Neural crest cell (in vitro differentiated cells): ENCODE measurements around the gene PTPN6. TPM values are rescaled to one million over a fixed set of nuclear protein-coding genes. Genes with fewer than 3 reads are reported as not detected.
A peak's percentile ranks its signal among the peaks of the same experiment; 100 is the strongest.

Experiments used
- DNase-seq: peaks from one replicate; pipeline ENCODE4 v3.0.0; 2021; ENCODE audit warnings: low read depth, mixed read lengths, low spot score
- H3K27ac Mint-ChIP-seq: one replicate; pipeline ENCODE4 v1.8.0; 2021; ENCODE audit warnings: mild to moderate bottlenecking, mixed read lengths; ENCODE audit not compliant: unreplicated experiment
- H3K27me3 Mint-ChIP-seq: 2 replicates; pipeline ENCODE4 v1.8.0; 2021; ENCODE audit warnings: low read depth, mild to moderate bottlenecking, mixed read lengths
- H3K36me3 Mint-ChIP-seq: 2 replicates; pipeline ENCODE4 v1.8.0; 2021; ENCODE audit warnings: low read depth, mild to moderate bottlenecking, mixed read lengths
- H3K4me1 Mint-ChIP-seq: 2 replicates; pipeline ENCODE4 v1.8.0; 2021; ENCODE audit warnings: mixed read lengths
- H3K4me3 Mint-ChIP-seq: one replicate; pipeline ENCODE4 v1.8.0; 2021; ENCODE audit warnings: mild to moderate bottlenecking, mixed read lengths
- H3K9me3 Mint-ChIP-seq: 2 replicates; pipeline ENCODE4 v1.8.0; 2021; ENCODE audit warnings: mixed read lengths
- total RNA-seq: library from RNA; stranded (reverse); gene quantifications from 2 replicates; pipeline ENCODE4 v1.2.1, GENCODE V29; 2021
- TF ChIP-seq, protein P1 (sequence below): fragments of 200-600 bp; sonication (generic); conservative IDR thresholded peaks from 2 replicates; pipeline ENCODE4 v1.5.0; 2021; ENCODE audit warnings: antibody characterized with exemption, mild to moderate bottlenecking

PTPN6 gene
- total RNA-seq, 1 donor from 2014 or later, result 1.1 TPM

- Mint-ChIP-seq H3K4me1 (peaks cover 47% of the 10 kb centered on the region), H3K4me3 (peak overlapping the region; percentile 72), H3K27ac (no peak overlapping the region), H3K9me3 (no peaks in the 10 kb centered on the region), H3K27me3 (peaks cover 21% of the 10 kb centered on the region), H3K36me3 (peaks cover 4% of the 10 kb centered on the region)
- DNase-seq, result no peak
- TF ChIP-seq, protein P1, sequence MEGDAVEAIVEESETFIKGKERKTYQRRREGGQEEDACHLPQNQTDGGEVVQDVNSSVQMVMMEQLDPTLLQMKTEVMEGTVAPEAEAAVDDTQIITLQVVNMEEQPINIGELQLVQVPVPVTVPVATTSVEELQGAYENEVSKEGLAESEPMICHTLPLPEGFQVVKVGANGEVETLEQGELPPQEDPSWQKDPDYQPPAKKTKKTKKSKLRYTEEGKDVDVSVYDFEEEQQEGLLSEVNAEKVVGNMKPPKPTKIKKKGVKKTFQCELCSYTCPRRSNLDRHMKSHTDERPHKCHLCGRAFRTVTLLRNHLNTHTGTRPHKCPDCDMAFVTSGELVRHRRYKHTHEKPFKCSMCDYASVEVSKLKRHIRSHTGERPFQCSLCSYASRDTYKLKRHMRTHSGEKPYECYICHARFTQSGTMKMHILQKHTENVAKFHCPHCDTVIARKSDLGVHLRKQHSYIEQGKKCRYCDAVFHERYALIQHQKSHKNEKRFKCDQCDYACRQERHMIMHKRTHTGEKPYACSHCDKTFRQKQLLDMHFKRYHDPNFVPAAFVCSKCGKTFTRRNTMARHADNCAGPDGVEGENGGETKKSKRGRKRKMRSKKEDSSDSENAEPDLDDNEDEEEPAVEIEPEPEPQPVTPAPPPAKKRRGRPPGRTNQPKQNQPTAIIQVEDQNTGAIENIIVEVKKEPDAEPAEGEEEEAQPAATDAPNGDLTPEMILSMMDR, result no peak
Measured at GRCh38 chr12:6946920-6947374, 4.2 kb upstream of the PTPN6 start.

DNA sequence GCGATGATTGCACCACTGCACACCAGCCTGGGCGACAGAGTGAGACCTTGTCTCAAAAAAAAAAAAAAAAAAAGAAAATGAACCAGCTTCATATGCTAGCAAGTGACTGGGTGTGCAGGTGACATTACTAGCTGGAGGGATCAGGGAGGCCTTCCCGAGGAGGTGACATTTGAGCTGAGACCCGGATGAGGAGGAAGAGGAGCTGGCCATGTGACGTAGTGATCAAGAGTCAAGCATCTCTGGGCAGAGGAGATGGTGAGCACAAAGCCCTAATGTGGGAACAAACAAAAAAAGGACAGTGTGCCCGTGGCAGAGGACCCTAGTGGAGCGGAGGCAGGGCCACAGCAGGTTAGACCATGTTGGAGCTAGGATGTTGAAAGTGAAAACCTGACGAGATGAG, 3.5 kb upstream of the PTPN6 start:
- peaks cover 45% of the 10 kb centered on the region for H3K4me1 Mint-ChIP-seq
- TF ChIP-seq, protein P1, result no peak
- H3K27me3 Mint-ChIP-seq, result peaks cover 18% of the 10 kb centered on the region
- H3K36me3 Mint-ChIP-seq, result peaks cover 4% of the 10 kb centered on the region
- H3K9me3 Mint-ChIP-seq, result no peaks in the 10 kb centered on the region
- H3K4me3 Mint-ChIP-seq, result peak overlapping the region; percentile 50
- H3K27ac Mint-ChIP-seq, result no peak overlapping the region
- no peak for DNase-seq

GRCh38 chr12:6948873-6949594, 2.1 kb upstream of the PTPN6 start:
- H3K4me1 Mint-ChIP-seq, result peaks cover 36% of the 10 kb centered on the region
- H3K4me3 Mint-ChIP-seq, result peak overlapping the region; percentile 47
- DNase-seq, result no peak
- H3K36me3 Mint-ChIP-seq, result peaks cover 4% of the 10 kb centered on the region
- no peak overlapping the region for H3K27ac Mint-ChIP-seq
- TF ChIP-seq, protein P1, result no peak
- peaks cover 11% of the 10 kb centered on the region for H3K27me3 Mint-ChIP-seq
- H3K9me3 Mint-ChIP-seq, result no peaks in the 10 kb centered on the region

GRCh38 chr12:6950401-6950801, 755 bp upstream of the PTPN6 start:
- H3K36me3 Mint-ChIP-seq, result peaks cover 4% of the 10 kb centered on the region
- peak overlapping the region; percentile 57 for H3K27ac Mint-ChIP-seq
- TF ChIP-seq, protein P1, result peak; percentile 56
- no peak overlapping the region for H3K4me3 Mint-ChIP-seq
- DNase-seq, result no peak
- H3K4me1 Mint-ChIP-seq, result peaks cover 26% of the 10 kb centered on the region
- H3K9me3 Mint-ChIP-seq, result no peaks in the 10 kb centered on the region
- peaks cover 4% of the 10 kb centered on the region for H3K27me3 Mint-ChIP-seq

- Mint-ChIP-seq H3K4me3 (no peak overlapping the region), H3K4me1 (peaks cover 24% of the 10 kb centered on the region), H3K9me3 (no peaks in the 10 kb centered on the region), H3K27me3 (peaks cover 4% of the 10 kb centered on the region), H3K27ac (no peak overlapping the region), H3K36me3 (peaks cover 4% of the 10 kb centered on the region)
- TF ChIP-seq, protein P1, result no peak
- DNase-seq, result no peak
Measured at GRCh38 chr12:6951551-6952120, 480 bp downstream of the PTPN6 start.
